GM18520 (cell line): ENCODE results near the gene GLI3.

ENCODE experiments used
- ATAC-seq: cut with Tn5 transposase; IDR thresholded peaks from one replicate; pipeline ENCODE4 v1.9.1; 2021; ENCODE audit not compliant: unreplicated experiment

The GLI3 gene

DNA sequence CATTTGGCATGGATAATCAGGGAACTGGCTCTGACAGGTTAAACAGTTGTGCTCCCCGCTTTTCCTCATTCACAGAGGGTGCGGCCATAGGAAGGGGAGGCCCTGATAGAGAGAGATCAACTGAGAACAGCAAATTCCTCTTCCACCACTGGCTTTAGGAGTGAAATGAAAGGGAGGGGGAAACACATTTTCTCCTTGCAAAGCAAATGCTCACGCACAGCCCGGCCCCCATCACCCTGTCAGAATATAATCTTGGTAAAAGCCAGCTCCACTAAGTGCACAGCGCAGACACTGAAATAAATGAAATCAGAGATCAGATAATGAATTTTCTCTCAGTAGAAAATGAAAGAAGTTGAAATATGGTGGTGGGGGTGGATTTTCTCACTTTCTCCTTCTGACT is 187.2 kb downstream of the GLI3 start:
- ATAC-seq = no peak

DNA sequence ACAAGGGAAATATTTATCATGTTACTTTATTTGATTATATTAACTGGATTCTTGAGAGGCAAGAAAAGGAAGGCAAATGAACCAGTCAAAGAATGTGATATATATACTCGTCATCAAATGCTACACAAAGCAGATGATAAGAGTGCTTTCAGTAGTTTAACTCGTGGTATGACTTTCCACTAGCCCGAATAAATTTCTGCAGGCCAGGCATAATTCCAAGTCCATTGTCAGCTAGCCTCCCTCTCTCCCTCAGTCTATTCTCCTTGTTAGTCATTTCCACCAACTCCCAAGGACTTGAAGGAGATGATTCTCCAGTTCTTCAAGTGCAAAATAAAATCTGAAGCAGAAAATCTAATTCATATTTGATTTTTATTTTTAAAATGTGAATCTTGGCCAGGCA is 190.5 kb downstream of the GLI3 start:
- ATAC-seq = no peak

DNA sequence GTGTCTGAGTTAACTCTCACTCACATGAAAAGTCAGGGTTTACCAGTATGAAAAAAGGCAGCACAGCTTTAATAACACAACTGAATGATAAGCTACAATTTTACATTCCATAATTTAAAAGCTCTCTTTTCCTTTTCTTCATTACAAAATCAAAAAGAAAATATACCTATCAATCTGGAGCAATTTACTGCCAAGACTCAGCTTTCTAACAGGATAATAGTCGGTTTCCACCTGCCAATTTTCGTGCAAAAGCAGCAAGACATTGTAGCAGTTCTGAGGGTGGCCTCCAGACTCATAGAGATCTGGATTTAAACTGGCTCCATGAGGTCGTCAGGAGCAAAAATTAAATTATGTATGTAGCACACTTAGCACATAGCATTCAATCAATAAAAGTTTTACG is 191.0 kb downstream of the GLI3 start:
- no peak for ATAC-seq

DNA sequence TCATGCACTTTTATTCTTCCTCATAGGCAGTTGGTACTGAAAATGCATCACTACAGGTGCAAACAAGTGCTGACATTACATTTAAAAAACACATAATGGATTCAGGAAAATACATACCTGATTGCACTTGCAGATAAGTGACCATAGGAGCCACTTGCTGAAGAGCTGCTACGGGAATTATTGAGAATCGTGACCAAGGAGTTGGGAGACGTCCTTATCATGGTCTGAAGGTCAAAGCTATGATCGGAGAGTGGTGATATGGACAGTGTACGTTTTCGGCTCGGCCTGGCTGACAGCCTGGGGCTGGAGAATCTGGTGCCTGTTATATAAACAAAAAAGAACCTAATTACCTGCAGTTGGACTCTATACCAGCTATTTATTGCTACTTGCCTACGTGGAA is 197.1 kb downstream of the GLI3 start:
- ATAC-seq = no peak

DNA sequence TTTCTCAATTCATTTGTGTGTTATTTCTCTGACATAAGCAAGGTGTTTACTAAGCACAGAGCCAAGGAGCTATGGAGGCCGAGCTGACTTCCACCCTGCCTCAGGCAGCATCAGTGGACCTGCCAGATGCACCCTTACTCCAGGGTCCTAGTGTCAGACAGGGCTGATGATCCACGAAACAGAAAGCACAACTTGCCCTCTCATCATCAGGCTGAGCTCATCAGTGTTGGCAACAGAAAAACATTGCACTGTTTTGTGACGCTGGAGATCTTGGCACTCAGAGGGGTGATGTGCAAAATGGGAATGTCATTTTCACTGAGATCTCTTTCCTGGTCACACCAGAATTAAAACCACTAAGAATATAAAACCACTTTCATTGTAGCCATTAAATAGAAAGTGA is 201.8 kb downstream of the GLI3 start:
- ATAC-seq = no peak

DNA sequence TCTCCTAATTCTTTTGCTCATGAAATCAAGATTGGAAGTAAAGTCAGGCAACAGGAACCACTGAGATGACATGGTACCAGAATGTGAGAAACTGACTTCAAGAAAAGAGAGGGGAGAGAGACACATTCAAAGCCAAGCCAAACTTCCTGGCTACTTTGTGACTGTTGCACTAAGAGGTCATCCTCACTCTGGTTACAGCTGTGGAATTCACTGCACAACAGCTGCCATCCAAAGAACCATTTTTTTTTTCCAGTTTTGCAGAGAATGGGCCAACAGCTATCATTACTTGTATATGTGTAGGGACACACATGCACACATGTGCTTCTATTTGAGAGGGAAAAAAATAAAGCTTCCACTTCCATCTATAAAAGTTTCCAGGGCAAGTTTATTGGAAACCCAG is 203.5 kb downstream of the GLI3 start:
- ATAC-seq = no peak

DNA sequence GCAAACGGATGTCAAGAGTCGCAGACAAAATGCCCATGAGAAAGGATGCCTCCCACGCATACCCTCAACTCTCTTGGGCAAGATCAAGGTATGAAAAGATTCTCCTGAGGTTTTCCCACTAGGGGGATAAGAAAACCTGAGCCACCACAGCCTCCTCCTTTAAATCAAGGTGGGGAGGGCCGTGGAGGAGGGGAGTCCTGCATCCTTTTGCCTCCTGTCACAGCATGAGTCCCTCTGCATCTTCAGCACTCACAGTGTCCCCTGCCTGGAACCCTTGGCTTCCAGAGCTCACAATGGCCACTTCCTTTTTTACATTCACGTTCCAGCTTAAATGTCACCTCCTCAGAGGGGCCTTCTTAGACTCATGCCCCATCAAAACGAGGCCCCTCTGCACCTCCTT is 207.6 kb downstream of the GLI3 start:
- ATAC-seq = no peak

DNA sequence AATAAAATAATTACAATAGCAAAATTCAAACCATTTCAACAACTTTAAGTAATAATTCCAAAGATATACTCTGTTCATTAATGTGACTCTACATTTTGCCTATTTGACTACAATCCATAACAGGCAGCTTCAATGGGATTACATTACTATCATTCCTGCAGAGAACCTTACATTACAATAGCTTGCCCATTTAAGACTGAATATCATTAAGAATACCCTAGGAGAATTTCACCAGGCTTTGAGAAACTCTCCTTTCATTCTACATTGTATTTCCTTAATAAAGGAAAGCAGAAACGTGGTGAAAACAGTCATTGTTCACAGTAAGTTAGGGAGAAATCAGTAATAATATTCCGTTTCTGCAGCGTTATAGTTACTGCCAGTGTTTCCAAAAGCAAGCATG is 209.5 kb downstream of the GLI3 start:
- ATAC-seq = no peak

DNA sequence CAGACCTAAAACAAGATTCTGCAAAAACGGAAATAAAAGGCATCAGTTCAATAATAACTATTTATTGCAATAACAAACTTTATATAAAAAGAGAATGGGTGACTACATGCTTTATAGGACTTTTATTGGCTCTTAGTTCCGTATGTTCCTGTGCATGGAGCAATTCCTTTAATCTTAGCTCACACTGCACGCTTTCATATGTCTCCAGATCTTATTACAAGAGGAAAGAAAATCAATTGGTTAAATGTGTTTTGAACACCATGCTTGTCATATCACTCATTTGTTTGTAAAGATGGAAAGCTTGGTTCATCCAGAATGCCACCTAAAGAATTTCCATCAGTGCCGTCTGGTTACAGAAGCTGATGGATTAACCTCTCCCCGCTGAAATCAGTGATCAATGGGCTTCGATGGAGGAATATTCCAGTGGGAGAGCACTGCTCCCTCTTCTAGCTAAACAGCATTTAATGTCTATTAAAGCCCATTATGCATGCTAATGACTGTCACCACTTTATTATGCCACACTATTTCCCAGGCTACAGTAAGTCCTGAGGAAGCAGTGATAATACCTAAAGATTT is 210.3 kb downstream of the GLI3 start:
- ATAC-seq = no peak

DNA sequence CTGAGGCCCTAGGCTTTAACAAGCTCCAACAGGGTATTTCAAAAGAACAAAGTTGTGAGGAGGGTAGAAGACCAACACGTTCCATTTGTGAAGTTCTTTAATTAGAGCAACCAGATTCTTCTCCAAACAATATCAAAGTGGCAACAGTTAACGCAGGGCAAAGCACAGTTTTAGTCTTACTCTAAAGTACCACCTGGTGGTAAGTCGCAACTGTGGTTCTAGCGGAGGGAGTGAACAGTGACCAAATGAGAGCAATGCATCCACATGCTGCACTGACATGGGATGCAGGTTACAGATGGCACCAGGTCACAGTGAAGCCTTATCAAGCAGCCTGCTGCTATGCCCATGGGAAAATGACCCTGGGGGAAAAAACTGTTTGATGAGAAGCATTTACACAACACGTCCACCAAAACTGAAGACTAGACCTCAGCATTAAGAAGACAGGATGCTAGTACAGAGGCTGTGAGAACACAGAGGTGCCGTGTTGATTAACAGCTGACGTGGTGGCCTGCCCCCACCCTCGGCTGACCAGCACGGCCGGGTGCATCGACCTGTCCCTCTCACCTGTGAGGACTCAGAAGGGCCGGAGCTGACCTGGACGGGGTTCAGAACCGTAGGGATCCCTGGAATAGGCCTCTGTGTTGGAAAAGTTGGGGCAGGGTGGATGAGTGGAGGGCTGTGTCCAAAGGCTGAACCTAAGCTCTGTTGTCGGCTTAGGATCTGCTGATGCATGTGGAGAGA is 211.2 kb downstream of the GLI3 start:
- ATAC-seq = no peak

DNA sequence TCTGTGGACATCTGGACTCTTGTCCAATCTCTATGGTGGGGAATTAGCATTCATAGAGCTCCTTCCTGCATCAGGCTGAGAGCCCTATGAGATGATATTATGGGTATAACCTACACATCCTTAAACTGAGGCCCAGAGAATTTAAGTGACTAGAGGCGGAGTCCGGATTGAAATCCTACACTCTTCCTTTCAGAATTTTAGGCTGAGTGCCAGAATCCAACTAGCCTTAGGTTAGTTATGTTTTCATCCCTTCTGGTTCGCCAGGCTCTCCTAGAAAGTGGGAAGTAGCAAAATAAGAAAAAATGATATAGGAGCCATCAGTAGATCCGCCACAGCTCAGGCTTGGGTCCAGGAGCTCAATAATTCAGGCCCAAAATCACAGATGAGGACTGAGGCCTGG is 212.5 kb downstream of the GLI3 start:
- ATAC-seq = no peak

DNA sequence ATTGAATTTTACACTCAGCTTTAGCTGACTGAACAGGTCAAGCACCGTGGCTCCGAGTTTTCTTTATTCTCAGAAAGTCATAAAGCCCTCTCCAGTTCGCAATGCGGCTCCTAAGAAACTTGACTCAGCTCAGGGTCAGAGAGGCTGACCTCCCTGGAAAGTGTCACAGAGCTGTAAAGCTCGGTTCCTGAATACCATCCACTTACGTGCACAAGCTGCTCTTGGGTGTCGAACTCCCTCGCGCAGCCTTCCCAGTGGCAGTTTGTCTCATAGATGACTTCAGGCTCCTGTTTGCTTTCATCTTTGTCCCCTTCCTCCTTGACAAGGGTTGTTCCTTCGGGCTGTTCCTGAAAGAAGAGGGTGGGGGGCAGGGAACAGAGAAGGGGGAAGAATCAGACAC is 213.7 kb downstream of the GLI3 start:
- ATAC-seq = no peak

DNA sequence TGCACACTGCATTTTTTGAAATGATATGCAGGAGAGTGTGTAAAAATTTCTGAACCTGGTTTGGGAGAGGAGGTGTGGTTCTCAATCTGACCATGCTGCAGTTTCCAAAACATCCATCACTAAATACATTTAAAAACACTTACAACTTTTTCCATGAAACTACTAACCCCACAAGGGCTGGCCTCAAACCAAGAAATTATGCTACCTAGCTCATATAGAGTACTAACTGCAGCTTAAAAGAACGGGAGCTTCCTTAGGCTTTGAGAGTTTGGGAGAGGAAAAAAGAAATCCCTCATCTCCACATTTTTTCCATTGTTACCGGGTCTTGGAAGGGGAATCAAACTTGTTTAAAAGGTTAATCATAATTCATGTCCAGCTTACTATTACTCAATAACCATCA is 214.2 kb downstream of the GLI3 start:
- ATAC-seq = no peak

DNA sequence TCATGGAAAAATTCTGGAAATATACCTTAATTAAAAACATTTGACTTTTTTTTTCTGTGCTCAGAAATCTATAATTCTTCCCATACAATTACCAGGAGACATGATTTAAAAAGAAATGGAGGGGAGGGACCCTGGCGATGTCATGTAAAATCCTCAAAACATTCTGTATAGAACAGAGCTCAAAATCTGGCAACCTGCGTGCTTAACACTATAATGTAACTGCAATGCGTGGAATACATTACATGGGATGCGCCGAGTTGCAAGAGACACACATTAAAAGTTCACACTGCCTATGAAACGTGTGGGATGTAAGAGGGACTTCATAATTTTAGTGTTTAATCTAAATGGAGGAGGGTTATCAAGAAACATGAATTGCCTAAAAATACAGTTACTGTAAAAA is 215.0 kb downstream of the GLI3 start:
- no peak for ATAC-seq

DNA sequence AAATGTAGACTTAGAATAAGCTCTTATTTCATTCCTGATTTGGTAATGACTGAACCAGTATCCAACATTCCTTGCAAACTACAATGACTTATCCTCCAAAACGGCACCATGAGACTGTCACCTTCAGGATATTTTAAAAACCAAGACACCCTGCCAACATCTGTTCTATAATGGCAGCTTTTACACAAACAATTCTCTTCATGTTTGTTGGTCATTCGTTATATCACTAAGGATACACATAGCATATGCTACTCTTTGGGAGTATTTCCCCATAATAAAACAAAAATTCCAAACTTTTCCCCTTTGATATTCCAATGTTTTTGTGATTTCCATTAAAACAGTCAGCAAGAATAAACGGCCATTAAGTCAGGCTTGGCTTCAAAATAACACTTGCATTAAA is 215.4 kb downstream of the GLI3 start:
- no peak for ATAC-seq

DNA sequence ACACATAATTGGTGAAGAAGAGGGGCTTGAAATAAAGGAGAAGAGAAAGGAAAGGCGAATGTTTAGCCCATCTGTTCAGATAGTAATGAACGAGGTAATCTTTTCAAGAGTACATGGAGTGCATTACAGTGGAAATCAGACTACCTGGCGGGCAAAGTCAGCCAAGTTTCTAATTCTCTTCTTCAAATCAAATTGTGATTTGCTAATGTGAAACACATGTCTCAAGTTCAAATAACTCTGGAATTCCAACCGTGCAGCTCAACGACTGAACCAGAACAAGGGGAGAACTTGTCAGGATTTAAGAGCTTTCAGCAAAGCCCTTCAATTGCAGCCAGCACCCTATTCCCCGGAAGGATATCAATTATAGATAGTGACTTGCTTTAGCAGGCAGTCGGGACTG is 216.9 kb downstream of the GLI3 start:
- ATAC-seq = no peak

DNA sequence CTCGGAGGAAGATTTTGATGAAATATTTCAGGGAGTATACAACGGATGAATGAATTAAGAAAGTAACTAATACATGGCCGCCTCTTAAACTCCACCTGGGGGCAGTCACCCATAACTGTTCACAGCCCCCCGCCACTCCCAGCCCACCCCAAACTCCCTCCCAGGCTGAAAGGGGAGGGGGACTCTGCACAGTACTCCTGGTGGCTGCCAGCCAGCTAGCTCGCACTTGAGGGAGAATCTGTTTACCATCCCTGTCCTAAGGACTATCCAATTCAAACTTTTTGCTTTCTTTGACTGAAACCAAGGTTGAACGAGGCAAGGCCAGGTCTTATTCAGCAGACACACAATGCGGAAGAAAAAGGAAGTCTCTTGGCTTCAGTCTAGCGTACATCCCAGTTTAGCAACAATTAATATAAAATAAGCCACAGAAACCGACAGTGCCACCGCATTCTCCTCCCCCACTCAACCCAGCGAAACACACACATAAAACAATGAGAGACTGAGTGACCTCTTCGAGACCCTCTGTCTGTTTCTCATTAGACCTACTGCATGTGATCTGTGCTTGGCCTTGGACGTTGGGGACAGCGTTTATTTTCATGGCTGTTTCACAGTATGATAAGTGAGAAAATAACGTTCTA is 219.5 kb downstream of the GLI3 start:
- no peak for ATAC-seq

DNA sequence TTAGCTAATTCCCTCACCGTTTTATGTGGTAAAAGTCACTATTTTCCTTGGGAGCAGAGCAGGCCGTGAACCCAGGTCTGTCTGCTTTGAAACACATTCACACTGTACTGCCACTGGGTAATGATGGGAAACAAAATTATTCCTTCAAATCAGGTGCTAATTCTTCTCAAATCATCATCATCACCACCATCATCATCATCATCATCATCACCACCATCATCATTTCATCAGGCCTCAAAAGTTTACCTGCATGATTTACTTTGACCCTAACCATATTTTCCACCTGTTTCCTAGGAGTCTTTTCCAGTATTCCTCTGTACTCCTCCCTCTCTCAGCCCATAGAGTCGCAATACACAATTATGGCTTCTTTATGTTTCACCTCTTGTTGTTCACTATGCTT is 220.5 kb downstream of the GLI3 start:
- no peak for ATAC-seq

DNA sequence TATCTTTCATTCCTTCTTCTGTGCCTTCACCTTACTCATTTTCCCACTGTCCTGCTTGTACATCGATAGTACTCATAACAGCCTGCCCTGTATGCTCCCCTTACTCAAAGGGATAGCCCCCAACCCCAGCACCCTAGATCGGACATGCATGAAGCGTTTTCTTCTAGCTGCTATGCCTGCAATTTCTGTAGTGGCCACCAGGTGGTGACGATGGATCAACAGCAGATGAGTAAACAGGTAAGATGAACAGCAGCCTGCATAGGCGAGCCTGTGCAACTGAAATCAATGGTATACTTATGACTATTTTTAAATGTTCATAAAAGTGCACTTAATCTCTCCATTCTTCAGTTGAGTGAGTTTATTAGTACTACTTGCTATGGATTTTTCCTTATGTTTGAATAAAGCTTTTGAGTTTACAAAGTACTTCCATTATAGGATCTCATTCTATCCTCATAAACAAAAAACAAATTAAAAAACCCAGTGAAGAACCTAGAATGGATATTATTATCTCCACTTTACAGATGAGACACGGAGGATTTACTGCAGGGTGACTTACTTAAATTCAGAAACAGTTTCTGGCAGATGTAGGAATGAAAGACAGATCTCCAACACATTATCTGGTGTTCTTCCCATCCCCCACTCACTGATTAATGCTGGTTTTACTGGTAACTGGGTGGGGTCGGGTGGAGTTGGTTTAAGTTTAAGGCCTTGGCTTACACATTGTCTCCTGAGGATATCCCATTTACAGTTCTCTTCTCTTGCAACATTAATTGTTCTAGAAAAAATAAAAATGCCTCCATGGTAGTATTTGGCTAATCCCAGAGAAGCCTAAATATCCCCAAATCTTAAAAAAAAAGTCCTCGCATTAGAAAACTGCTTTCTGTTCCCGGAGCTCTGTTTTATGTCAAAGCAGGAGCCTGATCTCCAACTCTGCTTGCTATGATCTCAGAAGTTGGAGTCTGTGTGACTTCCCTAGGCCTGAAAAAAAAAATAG is 222.1 kb downstream of the GLI3 start:
- no peak for ATAC-seq

DNA sequence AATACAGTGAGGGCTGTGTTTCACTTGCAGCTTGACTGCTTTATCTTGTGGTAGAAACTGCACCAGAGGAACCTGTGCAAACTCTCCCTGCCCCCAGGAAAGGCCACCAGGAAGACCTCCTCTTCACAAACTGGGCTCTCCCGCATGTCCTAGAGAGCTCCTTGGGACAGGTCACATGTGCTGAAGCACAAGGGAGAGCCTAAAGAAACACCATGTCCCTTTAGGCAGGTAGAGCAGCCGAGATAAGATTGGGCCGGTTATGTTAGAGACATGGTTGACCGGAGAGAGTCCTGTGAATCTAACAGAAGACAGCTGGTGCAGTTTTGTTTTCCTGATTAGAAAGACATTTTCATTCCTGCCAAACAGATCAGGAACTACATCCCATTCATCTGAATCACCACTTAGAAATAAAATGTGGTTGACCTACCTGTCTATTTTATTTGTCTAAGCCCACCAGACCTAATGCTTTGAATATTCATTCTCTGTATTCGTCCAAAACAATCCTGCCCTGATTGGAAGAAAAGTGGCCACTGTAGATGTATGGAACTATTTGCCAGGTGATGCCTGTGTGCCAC is 224.1 kb downstream of the GLI3 start:
- no peak for ATAC-seq

DNA sequence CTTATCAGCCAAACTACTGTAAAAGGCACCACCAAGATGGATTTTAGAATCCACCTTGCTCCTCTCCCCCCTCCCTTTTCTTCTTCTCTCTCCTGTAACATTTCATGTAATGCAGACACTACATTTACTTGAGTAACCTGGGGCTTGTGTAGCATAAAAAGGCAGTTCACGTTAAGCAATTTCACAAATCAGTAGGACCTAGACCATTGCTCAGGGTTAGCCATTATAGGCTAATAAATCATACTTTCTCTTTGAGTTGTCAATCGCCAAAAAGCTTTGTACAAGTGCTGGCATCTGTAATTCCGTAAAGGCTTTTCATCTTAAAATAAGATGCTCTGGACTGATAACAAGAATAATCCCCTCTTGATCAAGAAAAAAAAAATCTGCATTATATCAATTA is 224.7 kb downstream of the GLI3 start:
- ATAC-seq = no peak
